SH-SY5Y (cell line): ENCODE results near the gene DVL1.

Experiments
- GATA2 ChIP-seq: IDR thresholded peaks from 2 replicates; pipeline ENCODE4 v1.6.1; 2011; ENCODE audit warnings: mild to moderate bottlenecking, low read depth, low read length
- GATA3 ChIP-seq: IDR thresholded peaks from 2 replicates; pipeline ENCODE4 v1.6.1; 2011; ENCODE audit warnings: low read depth, mild to moderate bottlenecking, low read length, moderate library complexity

DNA sequence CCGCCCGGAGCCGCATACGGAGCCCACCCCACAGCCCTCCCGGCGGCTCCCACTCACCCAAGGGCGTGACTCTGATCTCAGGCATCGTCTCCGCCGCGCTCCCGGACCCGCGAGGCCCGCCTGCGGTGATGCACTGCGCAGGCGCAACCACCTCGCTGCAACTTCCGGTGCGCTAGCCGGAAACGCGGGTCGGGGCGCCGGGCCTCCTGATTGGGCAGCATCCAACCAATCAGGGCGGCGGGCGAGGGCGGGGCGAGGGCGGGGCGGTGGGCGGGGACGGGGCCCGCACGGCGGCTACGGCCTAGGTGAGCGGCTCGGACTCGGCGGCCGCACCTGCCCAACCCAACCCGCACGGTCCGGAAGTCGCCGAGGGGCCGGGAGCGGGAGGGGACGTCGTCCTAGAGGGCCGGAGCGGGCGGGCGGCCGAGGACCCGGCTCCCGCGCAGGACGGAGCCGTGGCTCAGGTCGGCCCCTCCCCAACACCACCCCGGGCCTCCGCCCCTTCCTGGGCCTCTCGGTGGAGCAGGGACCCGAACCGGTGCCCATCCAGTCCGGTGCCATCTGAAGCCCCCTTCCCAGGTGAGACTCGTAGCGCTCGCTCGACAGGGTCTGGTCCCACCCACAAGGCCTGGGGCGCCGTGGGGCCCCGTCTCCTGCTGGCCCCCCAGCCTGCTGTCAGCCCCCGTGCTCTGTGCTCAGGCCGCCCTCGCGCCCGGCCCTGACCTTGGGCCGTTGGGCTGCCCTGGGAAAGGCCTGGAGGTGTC lies 24.5 kb downstream of the DVL1 start, which contains the start of the genes CPTP and INTS11:
- TF ChIP-seq GATA2, result no peak
- TF ChIP-seq GATA3, result no peak
